Activated naive CD4-positive, alpha-beta T cell treated with anti-CD3 and anti-CD28 coated beads, Interleukin-2, amount 50 U/mL, for 24 hours (primary cell): ENCODE results near the gene PHLDA2.
"Not testable (repeated sequence)": the region's sequence is repeated elsewhere in the genome, so short reads cannot be mapped to it uniquely, and the experiment has no call there.

ENCODE experiments used
- H3K27ac Mint-ChIP-seq: one replicate; pipeline ENCODE4 v1.8.0; 2021; ENCODE audit warnings: mild to moderate bottlenecking, mixed read lengths
- H3K27me3 Mint-ChIP-seq: one replicate; pipeline ENCODE4 v1.8.0; 2021; ENCODE audit warnings: mixed read lengths
- H3K36me3 Mint-ChIP-seq: one replicate; pipeline ENCODE4 v1.8.0; 2021; ENCODE audit warnings: mixed read lengths
- H3K4me1 Mint-ChIP-seq: one replicate; pipeline ENCODE4 v1.8.0; 2021; ENCODE audit warnings: mixed read lengths
- H3K4me3 Mint-ChIP-seq: one replicate; pipeline ENCODE4 v1.8.0; 2021; ENCODE audit warnings: mild to moderate bottlenecking, mixed read lengths
- H3K9me3 Mint-ChIP-seq: one replicate; pipeline ENCODE4 v1.8.0; 2021; ENCODE audit warnings: mixed read lengths

The PHLDA2 gene

DNA sequence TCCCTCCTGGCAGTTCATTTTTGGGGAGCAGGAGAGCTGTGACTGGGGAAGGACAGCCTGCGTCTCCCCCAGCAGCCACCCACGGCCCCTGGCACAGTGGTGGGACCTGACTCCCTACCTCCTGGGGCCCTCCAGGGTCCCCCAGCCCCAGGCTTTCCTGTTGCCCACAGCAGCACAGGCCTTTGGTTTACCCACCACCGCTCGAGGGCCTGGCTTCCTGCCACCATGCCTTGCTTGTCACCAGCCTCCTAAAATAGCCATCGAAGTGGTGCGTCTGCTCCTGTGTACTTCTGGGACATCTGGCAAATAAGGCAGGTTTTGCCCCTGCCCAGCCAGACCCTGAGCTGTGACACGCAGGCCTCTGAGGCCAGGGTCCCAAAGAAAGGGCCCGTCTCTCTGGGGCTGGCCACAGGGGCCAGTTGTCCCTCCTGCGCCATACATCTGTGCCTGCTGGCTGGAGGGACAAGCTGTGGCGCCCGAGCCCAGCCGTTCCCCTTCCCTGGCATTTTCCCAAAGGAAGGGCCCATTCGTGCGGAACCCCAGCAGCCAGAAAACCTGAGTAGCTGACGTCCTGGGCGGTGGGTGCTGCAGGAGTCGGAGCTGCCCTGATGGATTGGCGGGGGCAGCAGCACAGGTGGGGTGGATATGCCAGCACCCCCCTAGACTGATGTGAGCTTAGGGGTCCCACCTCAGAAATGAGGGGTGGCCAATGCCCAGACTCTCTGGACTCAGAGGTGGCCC lies 14.6 kb downstream of the PHLDA2 start:
- Mint-ChIP-seq H3K4me1 (peaks cover 10% of the 10 kb centered on the region), H3K4me3 (no peak overlapping the region), H3K27me3 (no peaks in the 10 kb centered on the region), H3K27ac (no peak overlapping the region), H3K9me3 (no peaks in the 10 kb centered on the region), H3K36me3 (no peaks in the 10 kb centered on the region)

- Mint-ChIP-seq H3K36me3 (no peaks in the 10 kb centered on the region), H3K4me3 (no peak overlapping the region), H3K4me1 (peaks cover 10% of the 10 kb centered on the region), H3K9me3 (no peaks in the 10 kb centered on the region), H3K27me3 (no peaks in the 10 kb centered on the region), H3K27ac (no peak overlapping the region)
These were observed 15.4 kb downstream of the PHLDA2 start for GRCh38 chr11:2913776-2914175.

DNA sequence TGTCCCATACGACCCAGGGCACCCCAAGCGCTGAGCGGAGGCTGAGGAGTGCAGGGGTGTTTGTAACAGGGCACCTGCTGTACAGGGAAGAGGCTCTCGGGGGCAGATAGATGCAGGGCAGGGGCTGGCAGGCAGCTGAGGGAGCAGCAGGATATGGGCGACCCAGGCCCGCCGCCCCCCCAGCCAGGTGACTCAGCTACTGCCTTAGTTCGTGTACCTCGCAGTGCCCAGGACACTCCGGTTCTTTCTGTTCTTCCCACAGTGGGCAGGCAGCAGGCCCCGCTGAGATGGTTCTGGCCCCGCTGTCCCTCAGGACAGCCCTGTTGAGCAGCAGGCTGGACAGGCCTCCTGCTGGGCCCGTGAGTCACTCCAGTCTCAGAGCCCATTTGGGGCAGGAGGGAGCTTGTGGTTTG lies 16.2 kb downstream of the PHLDA2 start:
- Mint-ChIP-seq H3K4me1 (peaks cover 10% of the 10 kb centered on the region), H3K27ac (peak overlapping the region; percentile 62), H3K9me3 (no peaks in the 10 kb centered on the region), H3K36me3 (no peaks in the 10 kb centered on the region), H3K27me3 (no peaks in the 10 kb centered on the region), H3K4me3 (no peak overlapping the region)

DNA sequence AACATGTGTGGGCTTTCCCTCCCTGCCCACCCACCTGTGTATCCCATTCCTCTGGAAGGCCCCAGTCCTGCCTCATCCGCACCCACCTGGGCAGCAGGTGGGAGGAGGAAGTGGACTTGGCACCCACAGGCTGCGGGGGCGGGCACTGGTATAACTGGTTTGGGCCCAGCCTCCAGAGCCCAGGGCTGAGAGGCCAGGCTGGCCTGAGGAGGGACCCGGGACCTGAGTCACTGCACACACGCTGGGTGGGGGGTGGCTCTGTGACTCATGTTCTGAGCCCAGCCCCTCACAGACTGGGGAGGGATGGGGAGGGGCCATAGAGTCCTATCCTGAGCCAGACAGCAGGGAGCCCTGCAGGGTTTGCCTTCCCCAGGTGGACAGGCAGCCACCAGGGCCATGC lies 16.7 kb downstream of the PHLDA2 start:
- Mint-ChIP-seq H3K27me3 (no peaks in the 10 kb centered on the region), H3K36me3 (no peaks in the 10 kb centered on the region), H3K4me3 (no peak overlapping the region), H3K27ac (no peak overlapping the region), H3K4me1 (peaks cover 10% of the 10 kb centered on the region), H3K9me3 (no peaks in the 10 kb centered on the region)

- Mint-ChIP-seq H3K4me1 (peaks cover 10% of the 10 kb centered on the region), H3K4me3 (no peak overlapping the region), H3K9me3 (no peaks in the 10 kb centered on the region), H3K27me3 (no peaks in the 10 kb centered on the region), H3K27ac (no peak overlapping the region), H3K36me3 (no peaks in the 10 kb centered on the region)
These were observed 17.3 kb downstream of the PHLDA2 start for GRCh38 chr11:2911785-2912391.

GRCh38 chr11:2911088-2911784 lies 18.0 kb downstream of the PHLDA2 start:
- no peaks in the 10 kb centered on the region for H3K36me3 Mint-ChIP-seq
- H3K27ac Mint-ChIP-seq, result no peak overlapping the region
- H3K27me3 Mint-ChIP-seq, result no peaks in the 10 kb centered on the region
- peaks cover 10% of the 10 kb centered on the region for H3K4me1 Mint-ChIP-seq
- no peak overlapping the region for H3K4me3 Mint-ChIP-seq
- no peaks in the 10 kb centered on the region for H3K9me3 Mint-ChIP-seq

- Mint-ChIP-seq H3K27ac (peak overlapping the region; percentile 24), H3K9me3 (no peaks in the 10 kb centered on the region), H3K27me3 (no peaks in the 10 kb centered on the region), H3K36me3 (peaks cover 5% of the 10 kb centered on the region), H3K4me3 (no peak overlapping the region), H3K4me1 (peaks cover 10% of the 10 kb centered on the region)
These were observed 18.7 kb downstream of the PHLDA2 start for GRCh38 chr11:2910401-2910955.

DNA sequence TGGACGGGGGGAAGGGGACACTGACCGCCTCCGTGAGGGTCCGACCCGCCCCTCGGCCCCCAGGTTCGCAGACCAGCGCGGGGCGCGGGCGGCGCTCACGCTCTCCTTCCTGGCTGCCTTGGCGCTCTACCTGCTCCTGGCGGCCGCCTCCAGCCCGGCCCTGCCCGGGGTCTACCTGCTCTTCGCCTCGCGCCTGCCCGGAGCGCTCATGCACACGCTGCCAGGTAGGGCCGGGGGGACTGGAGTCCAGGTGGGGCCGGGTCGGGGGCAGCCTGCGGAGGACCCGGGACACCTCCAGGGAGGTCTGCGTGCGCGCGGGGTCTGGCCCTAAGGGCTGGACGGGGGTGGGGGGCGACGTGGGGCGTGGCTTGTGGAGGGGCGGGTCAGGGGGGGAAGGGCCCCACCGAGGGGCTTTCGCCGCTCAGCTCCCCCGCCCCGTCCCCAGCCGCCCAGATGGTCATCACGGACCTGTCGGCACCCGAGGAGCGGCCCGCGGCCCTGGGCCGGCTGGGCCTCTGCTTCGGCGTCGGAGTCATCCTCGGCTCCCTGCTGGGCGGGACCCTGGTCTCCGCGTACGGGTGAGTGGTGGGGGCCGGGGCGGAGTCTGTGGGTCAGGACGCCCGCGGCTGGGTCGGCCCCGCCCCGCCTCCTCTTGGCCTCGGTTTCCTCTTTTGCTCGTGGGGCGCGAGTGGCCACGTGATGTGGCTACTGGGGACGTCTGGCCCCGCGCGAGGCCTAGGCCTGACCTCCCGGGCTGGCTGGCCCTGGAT lies 19.9 kb downstream of the PHLDA2 start:
- Mint-ChIP-seq H3K4me3 (no peak overlapping the region), H3K9me3 (no peaks in the 10 kb centered on the region), H3K27ac (no peak overlapping the region), H3K27me3 (no peaks in the 10 kb centered on the region), H3K4me1 (peaks cover 15% of the 10 kb centered on the region), H3K36me3 (peaks cover 12% of the 10 kb centered on the region)

DNA sequence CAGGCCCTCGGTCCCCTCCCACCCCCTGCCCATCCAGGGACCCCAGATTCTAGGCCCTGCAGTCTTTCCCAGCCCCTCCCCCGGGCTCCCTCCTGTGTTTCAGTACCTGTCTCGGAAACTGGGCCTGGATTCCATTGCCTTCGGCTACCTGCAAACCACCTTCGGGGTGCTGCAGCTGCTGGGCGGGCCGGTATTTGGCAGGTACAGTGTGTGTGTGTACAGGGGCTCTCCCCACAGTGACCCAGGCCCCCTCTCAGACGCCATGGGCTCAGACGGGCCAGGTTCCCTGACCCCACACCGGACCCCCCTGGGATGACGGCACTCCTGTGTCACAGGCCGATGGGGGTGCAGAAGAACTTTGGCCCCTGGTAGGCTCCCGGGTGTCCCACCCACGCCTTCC lies 21.1 kb downstream of the PHLDA2 start:
- Mint-ChIP-seq H3K9me3 (no peaks in the 10 kb centered on the region), H3K4me3 (no peak overlapping the region), H3K27ac (no peak overlapping the region), H3K27me3 (no peaks in the 10 kb centered on the region), H3K4me1 (peaks cover 14% of the 10 kb centered on the region), H3K36me3 (peaks cover 12% of the 10 kb centered on the region)

GRCh38 chr11:2905299-2905698 lies 23.9 kb downstream of the PHLDA2 start:
- H3K27me3 Mint-ChIP-seq, H3K4me3 Mint-ChIP-seq, H3K9me3 Mint-ChIP-seq: not testable (repeated sequence)
- Mint-ChIP-seq H3K36me3 (peaks cover 12% of the 10 kb centered on the region), H3K27ac (peak overlapping the region; percentile 5), H3K4me1 (peaks cover 18% of the 10 kb centered on the region)

- Mint-ChIP-seq H3K36me3 (peaks cover 12% of the 10 kb centered on the region), H3K4me3 (no peak overlapping the region), H3K4me1 (peaks cover 26% of the 10 kb centered on the region), H3K27ac (no peak overlapping the region), H3K27me3 (no peaks in the 10 kb centered on the region), H3K9me3 (no peaks in the 10 kb centered on the region)
These were observed 24.8 kb downstream of the PHLDA2 start for GRCh38 chr11:2904153-2905052.

GRCh38 chr11:2903672-2904011 lies 25.6 kb downstream of the PHLDA2 start:
- Mint-ChIP-seq H3K27me3 (no peaks in the 10 kb centered on the region), H3K9me3 (no peaks in the 10 kb centered on the region), H3K36me3 (peaks cover 12% of the 10 kb centered on the region), H3K4me3 (peak overlapping the region; percentile 82), H3K4me1 (peaks cover 34% of the 10 kb centered on the region), H3K27ac (no peak overlapping the region)

GRCh38 chr11:2902784-2903671 lies 26.2 kb downstream of the PHLDA2 start:
- Mint-ChIP-seq H3K4me3 (peak overlapping the region; percentile 82), H3K9me3 (no peaks in the 10 kb centered on the region), H3K36me3 (peaks cover 12% of the 10 kb centered on the region), H3K27me3 (no peaks in the 10 kb centered on the region), H3K27ac (no peak overlapping the region), H3K4me1 (peaks cover 40% of the 10 kb centered on the region)
